ENCODE measurements around the gene YTHDF2. TPM values are rescaled to one million over a fixed set of nuclear protein-coding genes. Genes with fewer than 3 reads are reported as not detected.
A peak's percentile ranks its signal among the peaks of the same experiment; 100 is the strongest.
"Not testable (repeated sequence)": the region's sequence is repeated elsewhere in the genome, so short reads cannot be mapped to it uniquely, and the experiment has no call there.

The YTHDF2 gene
- total and polyA plus RNA-seq, 2 of the 13 experiments (the other 11 are each of a cell fraction or from before 2014, with no cell fraction given): 48.4 to 59.6 TPM

GRCh38 chr1:28792644-28793121 lies 55.9 kb downstream of the YTHDF2 start:
- peaks cover 16% of the 10 kb centered on the region for H3K4me1 ChIP-seq (ENCODE audit: insufficient read depth, low read length)
- no peak for TF ChIP-seq TAF1 (CRISPR knock-in tag; IDR thresholded peaks at IDR 0.05)
- TF ChIP-seq ZNF362 (CRISPR knock-in tag; IDR thresholded peaks at IDR 0.05; ENCODE audit: borderline replicate concordance): peak; percentile 72; the same call in 1 of the 2 replicates
- H3K4me3 ChIP-seq (replicated peaks in 1 of 3; ENCODE audit: insufficient read depth in 1 of 3, low read depth in 2 of 3, low read length in 3 of 3): no peak overlapping the region
- H3K79me2 ChIP-seq (ENCODE audit: insufficient read depth, low read length): no peaks in the 10 kb centered on the region
- ChIA-PET CTCF (ENCODE audit: low intra/inter-chr PET ratio, low total read pairs) (no interaction called here), POLR2A (no interaction called here)
- no peak for FAIRE-seq
- no peaks in the 10 kb centered on the region for H4K20me1 ChIP-seq (ENCODE audit: insufficient read depth, low read length)
- peak; percentile 46 for ATAC-seq
- WGBS (ENCODE audit: low lambda C conversion rate): 0% methylated on average over 1 of the region's 1 CpG
- H3K27me3 ChIP-seq (ENCODE audit: control insufficient read depth in 1 of 2, insufficient read depth in 2 of 2, low read length in 2 of 2): peaks cover 2 to 11% of the 10 kb centered on the region in 2 experiments; a peak in 2 of 5 replicates
- DNase-seq (ENCODE audit: low spot score): no peak
- H3K36me3 ChIP-seq (replicated peaks in 1 of 2; ENCODE audit: control insufficient read depth in 1 of 2, insufficient read depth in 2 of 2, low read length in 2 of 2): no peaks in the 10 kb centered on the region
- H3K9me3 ChIP-seq (ENCODE audit: low read length): no peaks in the 10 kb centered on the region
- in situ Hi-C loops (cut with HindIII; ENCODE audit: extremely low pct_ligation_motif_present, low pct_unique_long_range_greater_than_20kb): loop anchor here (25.0 kb wide), 1 partner anchor 245 kb away; no protein-coding TSS in a partner anchor
- H2AFZ ChIP-seq (ENCODE audit: low read length): no peak overlapping the region
- H3K27ac ChIP-seq (ENCODE audit: extremely low read length, insufficient read depth, low read length): no peak overlapping the region
- intact Hi-C loops (cut with micrococcal nuclease; ENCODE audit: unreplicated experiment): no loop called here
- no peak overlapping the region for H3K9ac ChIP-seq (ENCODE audit: insufficient read depth, low read depth, low read length)
- H3K4me2 ChIP-seq (ENCODE audit: low read depth, low read length): no peak overlapping the region
- no TSS peak for BruUV-seq (replicated peaks)

- H3K36me3 ChIP-seq (replicated peaks in 1 of 2; ENCODE audit: control insufficient read depth in 1 of 2, insufficient read depth in 2 of 2, low read length in 2 of 2); BruUV-seq (replicated peaks); H2AFZ ChIP-seq (ENCODE audit: low read length); ATAC-seq; H3K4me3 ChIP-seq (replicated peaks in 1 of 3; ENCODE audit: insufficient read depth in 1 of 3, low read depth in 2 of 3, low read length in 3 of 3); intact Hi-C loops (cut with micrococcal nuclease; ENCODE audit: unreplicated experiment); DNase-seq (ENCODE audit: low spot score); FAIRE-seq; H3K27ac ChIP-seq (ENCODE audit: extremely low read length, insufficient read depth, low read length); CTCF ChIA-PET (ENCODE audit: low intra/inter-chr PET ratio, low total read pairs); H3K27me3 ChIP-seq (ENCODE audit: control insufficient read depth in 1 of 2, insufficient read depth in 2 of 2, low read length in 2 of 2); H4K20me1 ChIP-seq (ENCODE audit: insufficient read depth, low read length); H3K9ac ChIP-seq (ENCODE audit: insufficient read depth, low read depth, low read length); POLR2A ChIA-PET; H3K9me3 ChIP-seq (ENCODE audit: low read length); H3K4me2 ChIP-seq (ENCODE audit: low read depth, low read length); H3K79me2 ChIP-seq (ENCODE audit: insufficient read depth, low read length): not testable (repeated sequence)
- whole genome bisulfite sequencing (ENCODE audit: low lambda C conversion rate): 60% methylated on average over 5 of the region's 5 CpGs
- in situ Hi-C loops (cut with HindIII; ENCODE audit: extremely low pct_ligation_motif_present, low pct_unique_long_range_greater_than_20kb): loop anchor here (25.0 kb wide), 1 partner anchor 243 kb away; no protein-coding TSS in a partner anchor
- peaks cover 16% of the 10 kb centered on the region for H3K4me1 ChIP-seq (ENCODE audit: insufficient read depth, low read length)
These were observed 57.8 kb downstream of the YTHDF2 start for GRCh38 chr1:28794582-28794981.

All from HepG2 (cell line).